ENCODE measurements around the gene OSBPL9.

Gene OSBPL9

DNA sequence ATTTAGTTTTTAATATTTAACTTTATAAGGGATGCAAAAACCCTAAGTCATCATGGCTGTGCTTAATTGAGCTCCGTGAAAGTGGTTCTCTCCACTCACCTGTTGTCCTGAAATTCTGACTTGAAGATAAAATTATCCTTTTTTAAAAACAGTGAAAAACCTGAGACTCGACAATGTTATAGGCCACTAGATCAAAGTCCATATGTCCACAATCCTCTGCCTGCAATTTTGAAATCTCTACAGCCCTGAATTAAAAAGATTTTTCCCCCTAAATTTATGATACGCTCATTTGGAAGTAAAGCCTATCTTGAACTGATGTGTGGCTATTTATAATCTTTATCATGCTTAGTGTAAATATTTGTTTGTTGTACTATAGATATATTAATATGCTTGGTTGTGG, 18.7 kb downstream of the OSBPL9 start:
- Histone ChIP-seq H3K36me3 (replicated peaks) (no peaks in the 10 kb centered on the region), H3K27me3 (replicated peaks) (no peaks in the 10 kb centered on the region), H3K4me3 (ENCODE audit: low read depth, low read length) (no peak overlapping the region), H3K27ac (no peak overlapping the region)
- TF ChIP-seq, protein P1, sequence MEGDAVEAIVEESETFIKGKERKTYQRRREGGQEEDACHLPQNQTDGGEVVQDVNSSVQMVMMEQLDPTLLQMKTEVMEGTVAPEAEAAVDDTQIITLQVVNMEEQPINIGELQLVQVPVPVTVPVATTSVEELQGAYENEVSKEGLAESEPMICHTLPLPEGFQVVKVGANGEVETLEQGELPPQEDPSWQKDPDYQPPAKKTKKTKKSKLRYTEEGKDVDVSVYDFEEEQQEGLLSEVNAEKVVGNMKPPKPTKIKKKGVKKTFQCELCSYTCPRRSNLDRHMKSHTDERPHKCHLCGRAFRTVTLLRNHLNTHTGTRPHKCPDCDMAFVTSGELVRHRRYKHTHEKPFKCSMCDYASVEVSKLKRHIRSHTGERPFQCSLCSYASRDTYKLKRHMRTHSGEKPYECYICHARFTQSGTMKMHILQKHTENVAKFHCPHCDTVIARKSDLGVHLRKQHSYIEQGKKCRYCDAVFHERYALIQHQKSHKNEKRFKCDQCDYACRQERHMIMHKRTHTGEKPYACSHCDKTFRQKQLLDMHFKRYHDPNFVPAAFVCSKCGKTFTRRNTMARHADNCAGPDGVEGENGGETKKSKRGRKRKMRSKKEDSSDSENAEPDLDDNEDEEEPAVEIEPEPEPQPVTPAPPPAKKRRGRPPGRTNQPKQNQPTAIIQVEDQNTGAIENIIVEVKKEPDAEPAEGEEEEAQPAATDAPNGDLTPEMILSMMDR (IDR thresholded peaks at IDR 0.05; ENCODE audit: low read depth, low read length, missing control alignments), result no peak
- no peak for DNase-seq
- in situ Hi-C loops (cut with HindIII; ENCODE audit: low pct_ligation_motif_present, low sequenced_read_pairs), result no loop called here

DNA sequence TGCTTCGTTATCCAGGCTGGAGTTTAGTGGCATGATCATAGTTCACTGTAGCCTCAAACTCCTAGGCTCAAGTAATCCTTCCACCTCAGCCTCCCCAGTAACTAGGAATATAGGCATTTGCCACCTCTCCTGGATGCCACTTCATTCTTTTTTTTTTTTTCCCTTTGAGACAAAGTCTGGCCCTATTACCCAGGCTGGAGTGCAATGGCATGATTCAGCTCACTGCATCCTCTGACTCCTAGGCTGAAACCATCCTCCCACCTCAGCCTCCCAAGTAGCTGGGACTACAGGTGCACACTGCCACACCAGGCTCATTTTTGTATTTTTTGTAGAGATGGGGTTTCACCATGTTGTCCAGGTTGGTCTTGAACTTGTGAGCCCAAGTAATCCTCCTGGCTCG, 19.3 kb downstream of the OSBPL9 start:
- in situ Hi-C loops (cut with HindIII; ENCODE audit: low pct_ligation_motif_present, low sequenced_read_pairs), result no loop called here
- Histone ChIP-seq H3K27ac (peak overlapping the region; percentile 67), H3K27me3 (replicated peaks) (no peaks in the 10 kb centered on the region), H3K4me3 (ENCODE audit: low read depth, low read length) (no peak overlapping the region), H3K36me3 (replicated peaks) (no peaks in the 10 kb centered on the region)
- TF ChIP-seq, protein P1 (IDR thresholded peaks at IDR 0.05; ENCODE audit: low read depth, low read length, missing control alignments), result no peak
- DNase-seq, result no peak

DNA sequence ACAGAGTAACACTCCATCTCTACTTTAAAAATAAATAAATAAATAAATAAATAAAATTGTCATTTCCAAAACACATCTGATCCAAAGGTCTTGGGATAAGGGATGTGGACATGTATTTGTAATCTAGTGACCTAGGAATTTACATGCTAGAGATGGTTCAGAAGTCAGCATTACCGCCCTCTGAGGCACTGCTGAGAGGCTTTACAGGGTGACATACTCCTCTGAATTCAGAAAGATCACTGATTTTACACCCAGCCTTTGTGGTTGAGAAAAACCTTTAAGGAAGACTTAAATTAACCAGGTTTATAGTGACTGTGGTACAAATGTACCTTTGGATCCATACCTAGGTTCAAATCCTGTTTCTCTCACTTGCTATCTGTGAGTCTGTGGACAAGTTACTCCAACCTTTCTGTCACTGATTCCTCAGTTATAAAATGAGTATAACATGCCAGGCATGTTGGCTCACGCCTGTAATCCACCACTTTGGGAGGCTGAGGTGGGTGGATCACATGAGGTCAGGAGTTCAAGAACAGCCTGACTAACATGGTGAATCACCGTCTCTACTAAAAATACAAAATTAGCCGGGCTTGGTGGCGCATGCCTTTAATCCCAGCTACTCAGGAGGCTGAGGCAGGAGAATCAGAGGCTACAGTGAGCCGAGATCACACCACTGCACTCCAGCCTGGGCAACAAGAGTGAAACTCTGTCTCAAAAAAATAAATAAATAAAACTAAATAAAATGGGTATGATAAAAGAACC, 20.1 kb downstream of the OSBPL9 start:
- TF ChIP-seq, protein P1 (IDR thresholded peaks at IDR 0.05; ENCODE audit: low read depth, low read length, missing control alignments), result no peak
- H3K36me3 ChIP-seq (replicated peaks), result no peaks in the 10 kb centered on the region
- in situ Hi-C loops (cut with HindIII; ENCODE audit: low pct_ligation_motif_present, low sequenced_read_pairs), result no loop called here
- H3K27me3 ChIP-seq (replicated peaks), result no peaks in the 10 kb centered on the region
- H3K4me3 ChIP-seq (ENCODE audit: low read depth, low read length), result no peak overlapping the region
- peak; percentile 95 for DNase-seq
- H3K27ac ChIP-seq, result peak overlapping the region; percentile 67

DNA sequence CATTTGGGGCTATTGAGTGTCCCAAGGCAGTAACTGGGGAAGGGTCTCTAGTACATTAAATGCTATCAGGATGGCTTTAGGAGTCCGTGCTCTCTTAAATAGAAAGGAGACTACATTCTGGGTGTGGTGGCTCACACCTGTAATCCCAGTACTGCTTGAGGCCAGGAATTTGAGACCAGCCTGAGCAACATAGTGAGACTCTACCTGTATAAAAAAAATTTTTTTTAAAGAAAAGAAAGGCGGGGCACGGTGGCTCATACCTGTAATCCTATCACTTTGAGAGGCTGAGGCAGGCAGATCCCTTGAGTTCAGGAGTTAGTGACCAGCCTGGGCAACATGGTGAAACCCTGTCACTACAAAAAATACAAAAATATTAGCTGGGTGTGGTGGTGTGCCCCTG, 21.5 kb downstream of the OSBPL9 start:
- Histone ChIP-seq H3K27me3 (replicated peaks) (no peaks in the 10 kb centered on the region), H3K36me3 (replicated peaks) (no peaks in the 10 kb centered on the region), H3K27ac (no peak overlapping the region), H3K4me3 (ENCODE audit: low read depth, low read length) (no peak overlapping the region)
- no peak for DNase-seq
- TF ChIP-seq, protein P1 (IDR thresholded peaks at IDR 0.05; ENCODE audit: low read depth, low read length, missing control alignments), result no peak
- in situ Hi-C loops (cut with HindIII; ENCODE audit: low pct_ligation_motif_present, low sequenced_read_pairs), result no loop called here

DNA sequence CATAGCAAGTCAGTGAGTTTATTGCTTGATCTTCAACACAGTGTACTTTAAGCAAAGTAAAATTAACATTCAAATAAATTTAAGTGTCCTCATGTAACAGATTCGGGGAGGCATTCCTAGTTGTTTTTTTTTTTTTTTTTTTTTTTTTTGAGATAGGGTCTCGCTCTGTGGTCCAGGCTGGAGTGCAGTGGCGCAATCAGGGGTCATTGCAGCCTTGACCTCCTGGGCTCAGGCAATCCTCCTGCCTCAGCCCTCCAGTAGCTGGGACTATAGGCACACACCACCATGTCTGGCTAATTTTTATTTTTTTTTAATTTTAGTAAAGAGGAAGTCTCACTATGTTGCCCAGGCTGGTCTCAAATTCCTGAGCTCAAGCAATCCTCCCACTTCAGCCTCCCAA, 22.8 kb downstream of the OSBPL9 start:
- TF ChIP-seq, protein P1 (IDR thresholded peaks at IDR 0.05; ENCODE audit: low read depth, low read length, missing control alignments), result no peak
- Histone ChIP-seq H3K4me3 (ENCODE audit: low read depth, low read length) (no peak overlapping the region), H3K36me3 (replicated peaks) (no peaks in the 10 kb centered on the region), H3K27ac (no peak overlapping the region), H3K27me3 (replicated peaks) (no peaks in the 10 kb centered on the region)
- DNase-seq, result no peak
- in situ Hi-C loops (cut with HindIII; ENCODE audit: low pct_ligation_motif_present, low sequenced_read_pairs), result no loop called here

DNA sequence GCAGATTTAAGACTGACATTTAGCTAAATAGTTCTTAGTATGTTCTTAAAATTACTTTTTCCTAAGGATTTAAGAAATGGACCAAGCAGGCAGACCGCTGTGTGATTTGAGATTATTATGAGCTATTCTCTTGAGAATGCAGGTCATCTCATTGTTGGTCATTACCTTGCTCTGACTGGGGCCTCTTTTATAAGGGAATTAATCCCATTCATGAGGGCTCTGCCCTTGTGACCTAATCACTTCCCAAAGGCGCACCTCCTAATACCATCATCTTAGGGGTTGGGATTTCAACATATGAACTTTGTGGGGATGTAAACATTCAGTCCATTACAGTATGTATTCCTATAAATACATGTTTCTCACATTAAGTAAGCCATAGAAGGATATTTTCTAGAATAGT, 24.2 kb downstream of the OSBPL9 start:
- Histone ChIP-seq H3K27ac (no peak overlapping the region), H3K27me3 (replicated peaks) (no peaks in the 10 kb centered on the region), H3K36me3 (replicated peaks) (no peaks in the 10 kb centered on the region), H3K4me3 (ENCODE audit: low read depth, low read length) (no peak overlapping the region)
- no peak for DNase-seq
- in situ Hi-C loops (cut with HindIII; ENCODE audit: low pct_ligation_motif_present, low sequenced_read_pairs), result no loop called here
- TF ChIP-seq, protein P1 (IDR thresholded peaks at IDR 0.05; ENCODE audit: low read depth, low read length, missing control alignments), result no peak
